Liver (tissue), 2 donors: Measurements from ENCODE around the gene CNPY3.
"Not testable (repeated sequence)": the region's sequence is repeated elsewhere in the genome, so short reads cannot be mapped to it uniquely, and the experiment has no call there.

Experiments
- FOXA1 ChIP-seq: IDR thresholded peaks from 2 replicates; pipeline ENCODE4 v1.6.1; 2016; ENCODE audit warnings: antibody characterized with exemption
- YY1 ChIP-seq: IDR thresholded peaks from 2 replicates; pipeline ENCODE4 v1.6.1; 2016; ENCODE audit warnings: antibody characterized with exemption, mild to moderate bottlenecking
- TF ChIP-seq, protein P1 (sequence below): fragments of 150-350 bp; IDR thresholded peaks from 2 replicates; pipeline ENCODE4 v1.5.1; 2017; ENCODE audit warnings: improper control_type of control experiment, low read depth, low read length; ENCODE audit not compliant: missing input control
- donor health status: healthy.

DNA sequence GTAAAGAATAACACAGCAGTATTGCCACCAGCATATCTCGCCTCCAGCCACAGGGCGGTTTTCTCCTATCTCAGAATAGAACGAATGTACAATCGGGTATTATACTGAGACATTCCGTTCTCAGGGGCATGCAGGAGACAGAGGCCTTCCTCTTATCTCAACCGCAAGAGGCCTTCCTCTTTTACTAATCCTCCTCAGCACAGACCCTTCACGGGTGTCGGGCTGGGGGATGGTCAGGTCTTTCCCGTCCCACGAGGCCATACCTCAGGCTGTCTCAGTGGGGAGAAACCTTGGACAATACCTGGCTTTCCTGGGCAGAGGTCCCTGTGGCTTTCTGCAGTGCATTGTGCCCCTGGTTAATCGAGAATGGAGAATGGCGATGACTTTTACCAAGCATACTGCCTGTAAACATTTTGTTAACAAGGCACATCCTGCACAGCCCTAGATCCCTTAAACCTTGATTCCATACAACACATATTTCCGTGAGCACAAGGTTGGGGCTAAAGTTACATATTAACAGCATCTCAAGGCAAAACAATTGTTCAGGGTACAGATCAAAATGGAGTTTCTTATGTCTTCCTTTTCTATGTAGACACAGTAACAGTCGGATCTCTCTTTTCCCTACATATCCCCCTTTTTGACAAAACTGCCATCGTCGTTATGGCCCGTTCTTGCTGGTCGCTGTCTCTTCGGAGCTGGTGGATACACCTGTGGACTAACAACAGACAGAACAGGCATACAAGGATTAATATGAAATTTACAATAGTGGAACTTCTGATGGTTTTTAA is 35.0 kb upstream of the CNPY3 start:
- TF ChIP-seq, protein P1, sequence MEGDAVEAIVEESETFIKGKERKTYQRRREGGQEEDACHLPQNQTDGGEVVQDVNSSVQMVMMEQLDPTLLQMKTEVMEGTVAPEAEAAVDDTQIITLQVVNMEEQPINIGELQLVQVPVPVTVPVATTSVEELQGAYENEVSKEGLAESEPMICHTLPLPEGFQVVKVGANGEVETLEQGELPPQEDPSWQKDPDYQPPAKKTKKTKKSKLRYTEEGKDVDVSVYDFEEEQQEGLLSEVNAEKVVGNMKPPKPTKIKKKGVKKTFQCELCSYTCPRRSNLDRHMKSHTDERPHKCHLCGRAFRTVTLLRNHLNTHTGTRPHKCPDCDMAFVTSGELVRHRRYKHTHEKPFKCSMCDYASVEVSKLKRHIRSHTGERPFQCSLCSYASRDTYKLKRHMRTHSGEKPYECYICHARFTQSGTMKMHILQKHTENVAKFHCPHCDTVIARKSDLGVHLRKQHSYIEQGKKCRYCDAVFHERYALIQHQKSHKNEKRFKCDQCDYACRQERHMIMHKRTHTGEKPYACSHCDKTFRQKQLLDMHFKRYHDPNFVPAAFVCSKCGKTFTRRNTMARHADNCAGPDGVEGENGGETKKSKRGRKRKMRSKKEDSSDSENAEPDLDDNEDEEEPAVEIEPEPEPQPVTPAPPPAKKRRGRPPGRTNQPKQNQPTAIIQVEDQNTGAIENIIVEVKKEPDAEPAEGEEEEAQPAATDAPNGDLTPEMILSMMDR = not testable (repeated sequence)
- not testable (repeated sequence) for TF ChIP-seq YY1, FOXA1
